Esophagus squamous epithelium (tissue), 4 donors: Measurements from ENCODE around the gene RNPEPL1.
A peak's percentile ranks its signal among the peaks of the same experiment; 100 is the strongest.

Experiments used
- POLR2A ChIP-seq, 4 donors: fragments of 450-650 bp; IDR thresholded peaks; one replicate each; pipeline ENCODE4 v1.6.1; 2017; ENCODE audit warnings: antibody characterized with exemption in 4 of 4, mild to moderate bottlenecking in 4 of 4, moderate library complexity in 3 of 4
- TF ChIP-seq, protein P1 (sequence below), 6 experiments: fragments of 450-650 bp in 4 of 6; fragments of 200-600 bp in 2 of 6; sonication (generic) in 2 of 6; IDR thresholded peaks; one replicate each; pipeline ENCODE4 v1.5.1; 2016 to 2019; ENCODE audit warnings: antibody characterized with exemption in 6 of 6, mild to moderate bottlenecking in 4 of 6, moderate library complexity in 4 of 6

DNA sequence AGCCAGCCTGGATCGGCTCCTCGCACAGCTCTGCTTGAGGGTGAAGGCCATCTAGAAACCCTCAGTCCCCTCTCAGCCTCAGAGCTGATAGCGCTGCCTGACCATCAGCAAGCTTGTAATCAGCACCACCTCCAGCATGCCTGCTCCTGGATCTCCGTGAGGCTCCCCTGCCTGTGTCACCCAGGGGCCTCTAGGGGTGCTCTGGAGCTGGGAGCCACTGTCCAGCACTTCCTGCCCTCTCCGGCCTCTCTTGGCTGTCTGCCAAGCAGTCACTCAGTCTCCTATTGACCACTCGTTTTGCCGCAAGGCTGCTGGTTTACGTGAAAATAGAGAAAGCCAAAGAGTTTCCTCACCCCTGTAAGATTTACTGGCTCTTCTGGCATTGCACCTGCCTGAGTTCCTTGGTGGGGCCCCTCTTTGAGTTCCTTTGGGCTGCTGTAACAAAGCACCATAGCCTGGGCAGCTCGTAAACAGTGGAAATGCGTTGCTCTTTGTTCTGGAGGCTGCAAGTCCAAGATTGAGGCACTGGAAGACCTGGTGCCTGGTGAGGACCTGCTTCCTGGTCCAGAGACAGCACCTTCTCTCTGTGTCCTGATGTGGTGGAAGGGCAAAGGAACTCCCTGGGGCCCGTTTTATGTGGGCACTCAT lies 36.1 kb downstream of the RNPEPL1 start:
- TF ChIP-seq, protein P1, sequence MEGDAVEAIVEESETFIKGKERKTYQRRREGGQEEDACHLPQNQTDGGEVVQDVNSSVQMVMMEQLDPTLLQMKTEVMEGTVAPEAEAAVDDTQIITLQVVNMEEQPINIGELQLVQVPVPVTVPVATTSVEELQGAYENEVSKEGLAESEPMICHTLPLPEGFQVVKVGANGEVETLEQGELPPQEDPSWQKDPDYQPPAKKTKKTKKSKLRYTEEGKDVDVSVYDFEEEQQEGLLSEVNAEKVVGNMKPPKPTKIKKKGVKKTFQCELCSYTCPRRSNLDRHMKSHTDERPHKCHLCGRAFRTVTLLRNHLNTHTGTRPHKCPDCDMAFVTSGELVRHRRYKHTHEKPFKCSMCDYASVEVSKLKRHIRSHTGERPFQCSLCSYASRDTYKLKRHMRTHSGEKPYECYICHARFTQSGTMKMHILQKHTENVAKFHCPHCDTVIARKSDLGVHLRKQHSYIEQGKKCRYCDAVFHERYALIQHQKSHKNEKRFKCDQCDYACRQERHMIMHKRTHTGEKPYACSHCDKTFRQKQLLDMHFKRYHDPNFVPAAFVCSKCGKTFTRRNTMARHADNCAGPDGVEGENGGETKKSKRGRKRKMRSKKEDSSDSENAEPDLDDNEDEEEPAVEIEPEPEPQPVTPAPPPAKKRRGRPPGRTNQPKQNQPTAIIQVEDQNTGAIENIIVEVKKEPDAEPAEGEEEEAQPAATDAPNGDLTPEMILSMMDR (IDR thresholded peaks at IDR 0.05), result peak in 5 of 6 experiments; percentile 12 to 37 (median 35)
- no peak for TF ChIP-seq POLR2A (IDR thresholded peaks at IDR 0.05)
